ENCODE data around the gene PDLIM4.

- TF ChIP-seq, protein P1, sequence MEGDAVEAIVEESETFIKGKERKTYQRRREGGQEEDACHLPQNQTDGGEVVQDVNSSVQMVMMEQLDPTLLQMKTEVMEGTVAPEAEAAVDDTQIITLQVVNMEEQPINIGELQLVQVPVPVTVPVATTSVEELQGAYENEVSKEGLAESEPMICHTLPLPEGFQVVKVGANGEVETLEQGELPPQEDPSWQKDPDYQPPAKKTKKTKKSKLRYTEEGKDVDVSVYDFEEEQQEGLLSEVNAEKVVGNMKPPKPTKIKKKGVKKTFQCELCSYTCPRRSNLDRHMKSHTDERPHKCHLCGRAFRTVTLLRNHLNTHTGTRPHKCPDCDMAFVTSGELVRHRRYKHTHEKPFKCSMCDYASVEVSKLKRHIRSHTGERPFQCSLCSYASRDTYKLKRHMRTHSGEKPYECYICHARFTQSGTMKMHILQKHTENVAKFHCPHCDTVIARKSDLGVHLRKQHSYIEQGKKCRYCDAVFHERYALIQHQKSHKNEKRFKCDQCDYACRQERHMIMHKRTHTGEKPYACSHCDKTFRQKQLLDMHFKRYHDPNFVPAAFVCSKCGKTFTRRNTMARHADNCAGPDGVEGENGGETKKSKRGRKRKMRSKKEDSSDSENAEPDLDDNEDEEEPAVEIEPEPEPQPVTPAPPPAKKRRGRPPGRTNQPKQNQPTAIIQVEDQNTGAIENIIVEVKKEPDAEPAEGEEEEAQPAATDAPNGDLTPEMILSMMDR (IDR thresholded peaks at IDR 0.05), result no peak
- TF ChIP-seq POLR2A (IDR thresholded peaks at IDR 0.05) (no peak), EP300 (IDR thresholded peaks at IDR 0.05) (no peak)
Observed at GRCh38 chr5:132313961-132314432, 56.5 kb downstream of the PDLIM4 start.

Measured in ovary (tissue), 3 donors.